Femur (tissue), 1 donor: ENCODE results near the gene CAMKK2.
A peak's percentile ranks its signal among the peaks of the same experiment; 100 is the strongest.
"Not testable (repeated sequence)": the region's sequence is repeated elsewhere in the genome, so short reads cannot be mapped to it uniquely, and the experiment has no call there.

Source experiments
- DNase-seq: peaks from one replicate; pipeline ENCODE4 v3.0.0-alpha.2; 2017

Gene CAMKK2

GRCh38 chr12:121241156-121241970, 55.1 kb downstream of the CAMKK2 start:
- DNase-seq, result no peak

- peak; percentile 91 for DNase-seq
Observed at GRCh38 chr12:121240484-121241101, 55.9 kb downstream of the CAMKK2 start.

- no peak for DNase-seq
Observed at GRCh38 chr12:121240062-121240420, 56.5 kb downstream of the CAMKK2 start.

DNA sequence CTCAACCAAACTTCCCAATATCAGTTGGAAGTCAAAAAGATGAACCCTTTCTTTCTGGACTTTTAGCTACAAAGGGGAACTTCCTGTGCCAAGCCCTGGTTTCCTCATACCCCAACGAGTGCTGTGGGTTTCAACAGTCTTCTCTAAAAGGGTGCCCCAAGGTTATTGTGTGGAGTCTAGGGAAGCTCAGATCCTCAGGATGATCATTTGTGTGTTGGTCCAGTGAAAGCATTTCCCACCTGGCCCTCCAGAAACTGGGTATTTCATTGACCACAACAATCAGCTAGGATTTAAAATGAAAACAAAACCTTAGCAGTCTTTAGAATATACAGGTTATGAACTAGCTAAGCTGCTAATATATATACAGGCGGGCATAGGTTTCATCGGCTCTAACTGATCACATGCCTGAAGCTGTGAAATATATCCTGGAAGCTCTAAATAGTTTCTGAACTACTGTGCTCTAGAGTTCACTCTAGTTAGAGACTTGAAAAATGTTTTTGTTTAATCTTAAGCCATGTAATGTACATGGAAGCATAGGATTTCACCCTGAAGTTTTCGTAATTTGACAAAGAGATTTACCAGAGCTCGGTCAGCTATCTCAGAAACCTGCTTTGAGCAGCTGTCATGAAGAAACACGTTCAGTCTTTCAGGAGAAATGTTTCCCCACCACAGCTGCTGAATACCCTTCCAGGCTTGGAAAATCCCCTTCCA, 57.0 kb downstream of the CAMKK2 start:
- DNase-seq, result no peak

DNA sequence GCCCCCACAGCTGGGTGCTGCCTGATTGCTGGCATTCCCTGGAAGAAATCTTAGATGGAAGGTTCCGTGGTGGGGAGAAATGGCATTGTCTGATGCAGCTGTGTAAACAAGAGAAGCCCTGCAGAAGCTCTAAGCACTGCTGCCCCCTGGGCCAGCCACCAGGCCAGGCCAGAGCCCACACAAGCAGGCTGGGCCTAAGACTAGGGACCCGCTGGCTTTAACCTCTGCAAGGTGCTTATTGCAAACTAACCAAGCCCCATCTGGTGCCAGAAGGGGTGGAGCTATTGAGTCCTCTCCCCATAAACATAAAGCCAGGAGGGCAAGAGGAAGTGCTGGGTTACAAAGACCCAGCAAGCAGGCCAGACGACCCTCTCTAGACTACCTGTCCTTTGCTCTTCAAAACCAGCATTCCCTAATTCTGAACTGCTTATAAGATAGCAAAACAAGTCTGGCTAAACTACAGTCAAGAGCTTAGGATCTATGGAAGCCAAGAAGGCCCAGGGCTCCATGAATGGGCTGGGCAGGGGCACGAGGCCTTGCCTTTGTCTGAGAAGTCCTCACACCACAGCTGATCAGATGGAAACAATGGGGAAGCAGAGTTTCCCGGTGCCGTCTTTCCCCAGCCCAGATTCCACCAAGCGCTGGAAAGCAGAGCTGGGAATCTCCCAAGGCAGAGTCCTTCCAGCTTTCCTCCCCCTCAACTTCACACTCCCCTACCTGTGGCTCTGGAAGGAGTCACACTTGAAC, 57.7 kb downstream of the CAMKK2 start:
- no peak for DNase-seq

GRCh38 chr12:121238086-121238485, 58.4 kb downstream of the CAMKK2 start:
- DNase-seq, result no peak

DNA sequence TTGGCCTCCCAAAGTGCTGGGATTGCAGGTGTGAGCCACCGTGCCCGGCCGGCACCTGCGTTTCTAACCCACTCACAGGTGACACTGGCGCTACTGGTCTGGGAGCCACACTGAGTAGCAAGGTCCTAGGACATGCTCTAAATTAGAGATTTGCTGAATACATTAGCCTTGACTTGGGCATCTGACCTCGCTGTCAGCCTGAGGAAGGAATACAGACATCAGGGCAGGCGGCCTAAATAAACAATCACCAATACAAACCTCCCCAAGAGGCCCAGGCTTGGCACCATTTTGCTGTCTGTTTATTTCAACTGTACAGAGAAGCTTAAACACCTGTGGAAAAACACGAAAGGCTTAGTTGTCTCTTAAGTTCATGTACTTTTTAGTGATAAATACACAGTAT, 59.1 kb downstream of the CAMKK2 start:
- no peak for DNase-seq

DNA sequence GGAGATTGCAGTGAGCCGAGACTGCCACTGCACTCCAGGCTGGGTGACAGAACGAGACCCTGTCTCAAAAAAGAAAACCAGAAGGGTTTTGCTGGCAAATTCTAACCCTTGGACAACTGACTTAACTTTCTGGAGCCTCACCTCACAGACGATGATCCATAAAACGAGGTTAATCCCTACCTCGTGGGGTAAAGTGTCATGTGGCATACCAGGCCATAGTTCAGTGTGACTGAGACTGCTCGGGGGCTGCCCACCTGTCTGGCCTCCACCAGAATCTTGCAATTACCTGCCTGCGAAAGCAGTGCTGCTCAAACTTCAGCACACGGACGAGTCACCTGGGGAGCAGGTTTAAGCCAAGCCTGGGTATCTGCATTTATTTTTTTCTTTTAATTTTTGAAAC, 59.7 kb downstream of the CAMKK2 start:
- DNase-seq, result no peak

DNA sequence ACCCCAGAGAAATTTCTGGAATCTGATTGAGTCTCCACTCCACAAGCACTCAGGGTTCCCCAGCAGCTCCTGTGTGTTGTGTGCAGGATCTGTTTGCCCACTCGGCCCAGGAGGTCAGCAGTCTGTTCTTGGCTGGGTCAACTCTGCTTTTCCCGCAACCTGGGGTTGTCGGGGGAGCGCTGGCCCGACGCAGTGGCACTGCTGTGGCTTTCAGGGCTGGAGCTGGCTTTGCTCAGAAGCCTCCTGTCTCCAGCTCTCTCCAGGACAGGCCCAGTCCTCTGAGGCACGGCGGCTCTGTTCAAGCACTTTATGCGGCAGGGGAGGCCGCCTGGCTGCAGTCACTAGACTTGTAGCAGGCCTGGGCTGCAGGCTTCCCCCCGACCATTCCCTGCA, 62.9 kb downstream of the CAMKK2 start:
- no peak for DNase-seq

- DNase-seq, result no peak
Observed at GRCh38 chr12:121232977-121233627, 63.4 kb downstream of the CAMKK2 start.

DNA sequence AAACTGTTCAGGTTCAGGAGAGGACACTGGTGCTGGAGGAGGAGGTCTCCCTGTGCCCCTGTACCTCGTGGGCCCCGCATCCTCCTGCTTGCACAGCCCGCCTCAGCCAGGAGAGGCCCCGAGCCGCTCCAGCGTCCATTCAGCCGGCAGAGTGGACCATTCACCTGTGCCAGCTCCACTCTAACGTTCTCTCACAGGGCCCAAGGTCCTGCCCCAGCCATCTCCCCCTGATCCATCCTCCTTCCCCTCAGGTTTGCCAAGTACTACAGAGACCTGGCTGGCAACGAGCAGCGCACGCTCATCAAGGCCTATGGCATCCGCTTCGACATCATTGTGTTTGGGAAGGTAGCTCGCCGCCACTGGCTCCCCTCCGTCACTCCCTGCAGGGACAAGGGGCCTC, 64.3 kb downstream of the CAMKK2 start:
- no peak for DNase-seq

DNA sequence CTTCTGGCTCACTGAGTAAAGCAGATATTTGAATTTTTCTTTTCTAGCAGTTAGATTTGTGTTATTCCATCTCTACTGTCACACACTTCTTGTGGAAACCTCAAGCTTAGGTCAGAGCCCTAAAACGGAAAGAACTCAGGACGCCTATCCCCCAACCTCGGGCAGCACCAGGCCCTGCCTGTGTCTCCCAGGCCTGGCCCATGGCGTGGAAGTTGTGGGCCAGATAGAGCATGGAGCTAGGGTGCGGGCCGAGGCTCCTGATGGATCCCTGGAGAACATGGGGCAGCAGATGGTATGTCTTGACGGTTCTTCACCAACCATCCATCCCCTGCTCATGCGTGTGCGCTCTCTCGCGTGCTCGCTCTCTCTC, 66.0 kb downstream of the CAMKK2 start:
- no peak for DNase-seq

- peak; percentile 66 for DNase-seq
Observed at GRCh38 chr12:121229826-121230537, 66.5 kb downstream of the CAMKK2 start.

DNA sequence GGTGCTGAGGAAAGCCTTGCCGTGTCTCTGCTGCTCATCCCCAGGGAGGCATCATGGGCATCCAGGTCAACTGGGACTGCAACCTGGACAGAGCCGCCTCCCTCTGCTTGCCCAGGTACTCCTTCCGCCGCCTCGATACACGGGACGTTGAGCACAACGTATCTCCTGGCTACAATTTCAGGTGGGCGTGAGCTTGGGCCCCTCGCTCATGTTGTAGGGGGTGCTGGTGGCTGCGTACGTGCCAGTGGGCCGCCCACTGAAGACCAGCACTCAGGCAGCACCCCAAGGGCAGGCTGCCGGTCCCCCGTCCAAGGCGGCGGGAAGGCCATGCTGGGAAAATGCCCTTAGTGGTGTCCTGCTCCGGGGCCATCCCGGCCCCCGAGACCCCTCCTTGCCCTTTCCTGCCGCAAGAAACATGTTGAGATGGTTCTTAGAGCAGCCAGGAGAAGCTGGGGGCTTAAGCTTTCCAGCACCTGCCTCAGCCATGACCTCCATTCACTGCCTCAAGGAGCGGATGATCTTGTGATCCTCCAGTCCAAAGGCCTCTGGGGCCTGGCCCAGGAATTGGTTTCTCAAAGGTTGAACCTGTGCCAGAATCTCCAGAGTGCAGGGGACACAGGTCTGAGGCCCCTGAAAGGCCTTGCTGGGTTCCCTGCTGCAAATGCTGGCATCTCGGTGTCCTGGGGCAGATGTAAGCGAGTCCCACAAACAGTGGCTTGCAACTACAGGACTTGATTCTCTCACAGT, 67.4 kb downstream of the CAMKK2 start:
- no peak for DNase-seq

- DNase-seq, result no peak
Observed at GRCh38 chr12:121227294-121227693, 69.2 kb downstream of the CAMKK2 start.

DNA sequence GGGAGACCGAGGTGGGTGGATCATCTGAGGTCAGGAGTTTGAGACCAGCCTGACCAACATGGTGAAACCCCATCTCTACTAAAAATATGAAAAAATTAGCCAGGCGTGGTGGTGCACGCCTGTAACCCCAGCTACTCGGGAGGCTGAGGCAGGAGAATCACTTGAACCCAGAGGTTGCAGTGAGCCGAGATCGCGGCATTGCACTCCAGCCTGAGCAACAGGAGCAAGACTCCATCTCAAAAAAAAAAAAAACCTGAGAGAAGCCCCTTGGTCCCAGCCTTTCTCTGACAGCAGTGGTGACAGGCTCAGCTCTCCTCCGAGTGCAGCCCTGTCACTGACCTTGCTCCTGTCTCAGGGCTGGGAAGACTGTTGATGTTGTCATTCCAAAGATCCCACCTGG, 69.6 kb downstream of the CAMKK2 start:
- not testable (repeated sequence) for DNase-seq

DNA sequence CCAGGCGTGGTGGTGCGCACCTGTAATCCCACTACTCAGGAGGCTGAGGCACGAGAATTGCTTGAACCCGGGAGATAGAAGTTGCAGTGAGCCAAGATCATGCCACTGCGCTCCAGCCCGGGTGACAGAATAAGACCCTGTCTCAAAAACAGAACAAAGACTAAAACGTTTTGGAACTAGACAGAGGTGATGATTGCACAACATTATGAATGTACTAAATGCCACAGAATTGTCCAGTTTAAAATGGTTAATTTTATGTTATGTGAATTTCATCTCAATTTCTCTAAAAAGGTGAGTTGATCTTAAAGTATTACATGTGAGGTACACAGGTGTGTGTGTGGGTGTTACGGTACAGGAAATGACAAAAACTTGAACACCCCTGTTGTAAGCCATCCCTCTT, 70.1 kb downstream of the CAMKK2 start:
- DNase-seq, result no peak

GRCh38 chr12:121224591-121224990, 71.9 kb downstream of the CAMKK2 start:
- DNase-seq, result no peak

DNA sequence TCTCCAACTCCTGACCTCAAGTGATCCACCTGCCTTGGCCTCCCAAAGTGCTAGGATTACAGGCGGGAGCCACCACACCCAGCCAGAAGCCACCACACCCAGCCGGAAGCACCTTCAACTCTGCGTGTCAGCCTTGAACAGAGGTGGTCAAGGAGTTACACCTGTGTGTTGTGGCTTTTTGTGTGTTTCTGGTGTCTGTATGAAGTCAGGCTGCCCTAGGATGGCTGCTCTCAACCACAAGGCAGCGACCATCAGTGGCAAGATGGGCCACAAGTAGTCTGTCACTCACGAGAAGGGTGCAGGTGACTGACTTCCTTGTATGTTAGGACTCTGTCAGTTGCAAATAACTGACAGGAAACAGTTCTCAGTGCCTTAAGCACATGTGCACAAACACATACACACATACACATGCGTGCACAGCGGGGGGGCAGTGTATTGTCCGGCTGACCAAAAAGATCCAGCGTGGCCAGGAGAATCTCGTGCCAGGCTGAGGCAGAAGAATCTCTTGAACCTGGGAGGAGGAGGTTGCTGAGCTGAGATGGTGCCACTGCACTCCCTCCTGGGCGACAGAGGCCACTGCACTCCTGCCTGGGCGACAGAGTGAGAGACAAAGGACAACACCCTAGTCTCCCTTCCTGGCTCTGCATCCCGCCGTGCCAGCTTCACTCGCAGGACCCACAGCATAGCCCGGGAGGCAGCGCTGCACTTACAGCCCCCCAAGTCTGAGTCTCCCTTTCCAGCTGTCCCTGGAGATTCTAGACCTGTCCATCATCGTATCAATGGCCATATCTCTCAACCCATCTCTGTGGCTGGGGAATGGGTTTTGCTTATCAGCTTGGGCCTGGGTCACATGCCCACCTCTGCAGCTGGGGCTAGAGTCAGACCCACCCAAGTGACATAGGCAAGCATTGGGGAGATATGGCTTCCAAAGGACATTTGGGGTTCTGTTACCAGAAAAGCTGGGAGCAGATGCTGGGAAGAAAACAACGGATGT, 72.9 kb downstream of the CAMKK2 start:
- DNase-seq, result no peak

DNA sequence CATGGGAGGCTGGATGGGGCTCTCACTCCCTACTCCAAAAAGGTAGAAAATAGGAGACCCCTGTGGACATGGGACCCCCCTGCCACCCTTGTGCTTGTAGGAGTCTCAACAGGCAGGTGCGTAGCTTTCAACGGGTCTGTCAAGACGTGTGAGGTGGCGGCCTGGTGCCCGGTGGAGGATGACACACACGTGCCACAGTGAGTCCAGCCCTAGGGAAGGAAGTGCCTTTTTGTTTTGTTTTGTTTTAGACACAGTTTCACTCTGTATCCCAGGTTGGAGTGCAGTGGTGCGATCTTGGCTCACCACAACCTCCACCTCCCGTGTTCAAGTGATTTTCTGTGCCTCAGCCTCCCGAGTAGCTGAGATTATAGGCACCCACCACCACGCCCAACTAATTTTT, 73.7 kb downstream of the CAMKK2 start:
- DNase-seq, result no peak
